NCI-H1694 (cell line): Measurements from ENCODE around the gene MAML3.
A peak's percentile ranks its signal among the peaks of the same experiment; 100 is the strongest.

Experiments used
- DNase-seq: peaks from one replicate; lab custom pipeline; 2025; lab: John Stamatoyannopoulos, UW

Gene MAML3

DNA sequence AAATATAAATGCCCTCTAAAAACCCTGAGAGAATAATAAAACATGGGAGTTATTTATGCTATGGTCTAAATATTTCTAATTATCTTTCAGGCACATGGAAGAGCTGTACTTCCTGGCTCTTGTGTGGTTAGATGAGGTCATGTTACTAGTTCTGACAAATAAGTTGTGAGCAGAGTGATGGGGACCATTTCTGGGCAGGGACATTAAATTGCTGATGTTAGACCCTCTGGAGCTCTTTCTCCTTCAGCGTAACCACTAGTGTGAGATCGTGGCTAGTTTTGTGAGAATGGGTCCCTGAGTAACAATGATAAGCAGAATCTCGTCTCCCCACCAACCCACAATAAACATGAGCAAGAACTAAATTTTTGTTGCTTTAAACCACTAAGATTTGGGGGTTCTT is 108.0 kb downstream of the MAML3 start:
- DNase-seq = no peak

DNA sequence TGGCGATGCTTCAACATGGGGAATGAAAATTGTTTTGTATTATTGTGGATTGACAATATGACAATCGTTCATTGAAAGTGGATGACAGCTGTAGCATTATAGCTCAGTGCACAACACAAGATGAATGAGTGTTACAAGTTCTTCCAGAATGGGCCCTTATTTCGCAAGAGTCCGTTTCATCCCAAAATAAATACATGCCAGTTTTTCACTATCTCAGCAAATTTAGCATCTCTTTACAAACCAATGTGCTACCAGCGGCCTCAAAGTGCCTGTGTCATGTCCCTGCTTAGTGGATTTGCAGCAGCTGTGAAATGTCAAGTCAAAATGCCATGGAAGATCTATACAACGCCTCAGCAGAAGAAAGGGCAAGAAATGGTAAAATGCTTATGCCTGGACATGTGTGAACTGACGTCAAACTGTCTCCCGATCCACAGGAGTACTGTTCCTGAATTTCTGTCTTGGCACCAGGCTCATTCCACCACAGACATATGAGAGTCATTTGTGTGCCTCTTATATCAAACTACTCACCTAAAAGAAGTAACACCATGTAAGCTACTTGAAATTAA is 109.6 kb downstream of the MAML3 start:
- DNase-seq = no peak

DNA sequence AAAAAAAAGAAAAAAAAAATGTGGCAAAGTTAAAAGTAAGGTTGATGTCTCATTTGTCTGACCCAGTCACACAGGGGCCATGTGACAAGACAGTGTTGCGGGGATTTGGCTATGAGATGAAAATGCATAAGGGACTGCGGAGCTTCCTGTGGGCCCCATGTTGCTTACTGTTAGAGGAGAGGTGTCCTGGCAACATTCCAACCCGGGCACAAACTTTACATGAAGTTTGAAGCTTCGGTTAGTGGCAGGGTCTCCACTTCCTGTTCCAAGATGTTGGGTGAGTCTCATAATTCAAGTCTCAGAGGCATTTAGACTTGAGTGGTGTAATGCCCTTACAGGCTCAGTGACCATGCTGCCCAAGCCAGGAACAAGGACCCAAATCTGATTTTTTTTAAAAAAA is 111.3 kb downstream of the MAML3 start:
- no peak for DNase-seq

DNA sequence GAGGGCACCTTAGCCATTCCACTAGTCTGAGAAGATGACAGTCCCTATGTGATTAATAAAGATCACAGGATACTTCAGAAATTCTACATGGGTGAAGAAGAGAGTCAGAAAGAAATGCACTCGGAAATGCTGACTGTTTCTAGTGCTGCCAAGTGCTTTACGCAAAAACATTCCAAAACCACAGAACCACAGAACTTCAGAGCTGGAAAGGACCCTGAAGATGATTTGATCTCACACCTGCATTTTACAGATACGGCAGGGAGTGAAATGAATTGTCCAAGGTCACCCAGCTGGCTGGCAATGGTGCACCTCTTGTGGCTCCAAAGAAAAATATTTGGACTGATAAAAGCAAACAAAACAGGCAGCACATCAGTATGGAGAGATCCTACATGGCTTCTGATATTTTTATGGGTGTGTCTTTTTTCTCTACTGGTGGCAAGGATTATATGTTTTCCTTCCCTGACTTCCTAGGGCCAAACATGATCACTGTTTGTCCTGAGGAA is 115.9 kb downstream of the MAML3 start:
- DNase-seq = no peak

DNA sequence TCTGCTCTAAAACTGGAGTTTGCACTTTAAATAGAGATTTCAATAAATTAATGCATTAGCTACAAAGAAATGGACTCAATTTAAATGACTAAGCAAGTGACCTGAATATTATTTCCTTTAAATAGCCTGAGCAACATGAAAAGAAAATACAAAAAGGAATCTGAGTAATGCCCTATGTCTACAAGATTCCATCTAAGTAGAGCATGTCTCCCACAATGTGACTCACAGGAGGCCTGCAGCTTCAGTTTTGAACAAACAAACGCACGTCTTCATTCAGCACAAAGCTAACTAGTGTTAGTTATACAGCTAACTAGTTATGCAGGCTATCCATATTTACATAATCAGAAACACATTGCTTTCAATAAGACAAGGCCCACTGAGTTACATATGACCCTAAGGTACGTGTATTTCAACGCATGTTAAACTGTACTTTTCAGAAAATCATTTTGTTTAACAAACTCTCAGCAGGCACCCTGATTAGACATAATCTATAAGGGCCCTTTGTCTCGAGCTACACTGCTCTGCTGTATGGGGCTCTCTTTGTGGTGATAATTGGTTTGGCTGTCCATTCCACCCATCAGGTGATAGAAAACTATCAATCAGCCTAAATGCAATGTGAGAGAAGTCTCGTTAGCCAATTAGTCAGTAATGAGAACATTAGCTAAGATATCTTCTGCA is 116.5 kb downstream of the MAML3 start:
- DNase-seq = no peak

DNA sequence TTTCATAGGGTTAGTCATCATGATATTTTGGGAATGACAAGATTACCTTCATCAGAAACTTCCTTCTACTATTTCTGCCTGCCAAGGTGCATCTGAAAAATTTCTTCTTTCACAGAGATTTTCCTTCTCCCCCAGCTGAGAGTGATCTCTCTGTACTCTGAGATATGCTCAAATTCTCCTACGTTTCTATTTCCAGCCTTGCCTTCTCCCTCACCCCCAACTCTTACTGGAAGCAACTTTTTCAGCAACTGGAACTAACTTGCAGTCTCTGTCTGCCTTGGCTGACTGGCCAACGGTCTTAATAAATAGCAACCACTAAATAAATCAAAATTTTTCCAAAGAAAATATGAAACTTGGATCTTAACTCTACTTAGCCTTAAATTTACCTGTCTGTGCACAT is 122.3 kb downstream of the MAML3 start:
- no peak for DNase-seq

DNA sequence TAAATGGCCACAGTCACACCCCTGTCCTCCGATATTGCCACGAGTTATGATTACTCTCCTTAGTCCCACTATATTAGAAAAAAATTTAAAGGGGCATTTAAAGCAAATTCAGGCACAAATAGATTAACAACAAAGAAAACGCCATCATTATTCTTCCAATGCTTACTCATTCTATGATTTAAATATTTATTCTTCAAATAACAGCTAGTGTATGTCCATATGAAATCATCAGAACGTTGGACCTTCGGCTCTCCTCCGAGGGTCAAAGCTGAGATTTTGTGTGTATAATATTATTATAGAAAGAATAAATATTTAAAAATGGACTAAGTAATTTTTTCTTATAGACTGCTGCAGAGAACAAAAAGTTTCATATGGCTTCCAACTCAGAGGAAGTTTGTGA is 122.9 kb downstream of the MAML3 start:
- no peak for DNase-seq

DNA sequence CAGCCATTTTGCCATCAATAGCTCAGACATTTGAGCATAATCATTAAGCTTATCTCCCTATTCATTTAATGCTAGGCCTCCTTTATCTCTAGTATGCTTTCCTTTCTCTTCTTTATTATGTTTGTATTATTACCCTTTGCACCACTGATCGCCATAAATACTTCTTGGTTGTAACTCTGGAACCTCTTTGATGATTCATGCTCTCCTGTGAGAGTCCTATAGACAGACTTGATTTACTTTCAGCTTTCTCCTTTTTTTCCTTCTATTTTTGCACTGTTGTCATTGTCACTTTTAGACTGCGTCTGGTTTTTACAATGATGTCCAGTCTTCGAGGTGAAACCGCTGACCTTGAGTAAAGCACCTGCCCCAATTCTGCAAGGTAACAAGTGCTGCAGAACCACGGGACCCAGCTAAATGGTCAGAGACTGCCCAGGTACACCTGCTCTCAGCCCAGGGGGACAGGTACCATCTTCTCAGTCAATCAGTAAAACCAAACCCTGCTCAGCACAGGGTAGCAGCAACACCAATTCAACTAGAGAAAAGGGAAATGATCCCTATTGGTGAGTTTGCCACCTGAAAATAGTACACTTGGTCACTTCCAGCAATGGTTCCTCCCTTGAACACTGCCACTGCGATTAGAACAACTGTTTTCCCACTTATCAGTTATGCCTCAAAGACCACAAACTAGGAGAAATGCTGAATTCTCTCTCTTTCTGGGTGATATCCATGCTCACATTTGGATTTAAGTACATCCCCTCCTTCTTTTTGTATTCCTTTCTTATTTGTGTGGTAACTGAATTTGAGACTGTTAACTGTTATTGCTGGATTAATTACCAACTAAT is 125.1 kb downstream of the MAML3 start:
- DNase-seq = no peak

DNA sequence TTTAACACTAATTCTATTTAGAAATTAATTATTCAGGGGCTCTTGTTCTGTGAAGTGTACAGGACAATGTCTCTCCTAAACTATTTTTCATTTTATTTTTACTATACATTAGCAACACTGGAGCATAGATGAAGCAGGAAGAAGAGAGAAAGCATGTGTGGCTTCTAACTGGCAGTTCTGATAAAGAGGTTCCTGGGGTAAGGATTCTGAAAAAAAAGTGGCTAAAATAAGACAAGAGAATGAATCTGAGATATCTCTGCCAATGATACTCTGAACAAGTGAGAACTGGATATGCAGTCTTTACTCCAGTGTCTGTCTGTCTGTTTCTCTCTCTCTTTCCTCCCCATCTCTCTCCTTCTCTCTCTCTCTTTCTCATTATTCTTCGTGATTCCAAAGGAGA is 125.9 kb downstream of the MAML3 start:
- DNase-seq = no peak

DNA sequence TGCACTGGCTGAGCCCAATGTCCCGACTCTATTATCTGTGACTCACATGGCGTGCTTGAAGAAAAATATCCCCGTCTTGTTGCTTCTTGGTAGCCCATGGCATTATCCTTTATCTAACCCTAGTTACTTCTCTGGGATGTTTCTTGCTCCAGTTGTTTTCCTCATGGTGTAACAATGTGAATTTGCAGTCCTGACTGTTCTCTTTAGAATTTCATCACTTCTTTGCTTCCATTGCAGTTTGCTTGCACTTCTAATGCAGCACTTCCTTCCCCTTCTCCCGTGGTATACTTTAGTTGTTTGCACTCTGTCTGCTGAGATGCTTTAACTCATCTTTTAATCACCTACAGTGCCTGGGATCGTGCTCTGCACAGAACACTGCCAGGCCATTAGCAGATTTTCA is 126.9 kb downstream of the MAML3 start:
- DNase-seq = no peak

DNA sequence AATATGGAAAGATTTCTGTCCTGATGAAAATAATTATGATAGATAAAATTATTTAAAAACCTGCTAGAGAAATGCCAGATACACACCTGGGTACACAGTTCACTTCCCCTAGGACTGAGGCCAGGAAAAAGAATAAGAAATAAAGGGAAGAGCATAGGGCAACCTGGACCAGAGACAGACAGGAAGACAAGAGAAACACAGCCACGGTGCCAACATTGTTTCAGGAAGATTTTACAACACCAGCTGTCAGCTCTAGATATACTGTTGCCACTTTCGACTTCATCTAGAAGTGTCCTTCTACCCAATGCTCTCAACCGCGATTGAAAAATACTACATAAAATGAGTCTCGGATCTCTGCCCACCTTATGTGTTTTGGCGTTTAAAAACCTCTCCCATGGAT is 128.5 kb downstream of the MAML3 start:
- no peak for DNase-seq

DNA sequence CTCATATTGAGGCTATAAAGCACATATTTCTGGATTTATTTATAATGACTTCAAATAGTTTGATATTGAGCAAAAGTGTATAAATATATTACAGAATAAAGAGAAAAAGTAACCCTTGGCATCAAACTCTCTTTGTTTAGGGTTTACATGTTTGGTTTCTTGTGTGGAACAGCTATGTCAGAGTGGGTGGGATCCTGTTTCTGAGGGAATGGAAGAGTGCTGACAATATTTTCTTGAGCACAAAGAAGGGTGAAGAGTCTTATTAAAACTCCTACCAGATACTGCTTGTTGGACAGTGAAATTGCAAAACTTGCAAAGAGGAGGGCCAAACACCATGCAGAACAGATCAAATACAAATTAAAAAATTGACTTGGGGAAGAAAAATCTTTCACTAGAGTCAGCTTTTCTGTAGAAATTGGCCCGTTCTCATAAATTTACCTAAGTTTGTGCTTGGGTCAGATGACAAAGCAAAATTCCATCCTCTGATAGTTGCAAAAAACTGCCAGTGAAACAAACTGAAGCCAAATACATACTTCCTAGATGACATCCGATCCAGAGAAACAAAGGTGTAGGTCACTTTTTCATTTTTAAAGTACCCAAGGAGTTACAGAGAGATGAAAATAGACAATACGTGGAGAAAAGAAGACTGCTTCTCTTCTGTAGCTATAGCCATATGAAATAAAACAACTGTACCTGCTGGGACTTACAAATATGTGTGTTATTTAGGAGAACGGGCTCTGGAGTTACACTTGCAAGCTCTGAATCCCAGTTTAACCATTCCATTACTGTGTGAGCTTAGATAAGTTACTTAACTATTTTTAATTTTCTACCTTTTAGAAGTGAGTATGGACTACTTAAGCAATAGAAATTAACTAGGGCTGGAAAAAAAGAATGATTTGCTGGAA is 133.3 kb downstream of the MAML3 start:
- no peak for DNase-seq

DNA sequence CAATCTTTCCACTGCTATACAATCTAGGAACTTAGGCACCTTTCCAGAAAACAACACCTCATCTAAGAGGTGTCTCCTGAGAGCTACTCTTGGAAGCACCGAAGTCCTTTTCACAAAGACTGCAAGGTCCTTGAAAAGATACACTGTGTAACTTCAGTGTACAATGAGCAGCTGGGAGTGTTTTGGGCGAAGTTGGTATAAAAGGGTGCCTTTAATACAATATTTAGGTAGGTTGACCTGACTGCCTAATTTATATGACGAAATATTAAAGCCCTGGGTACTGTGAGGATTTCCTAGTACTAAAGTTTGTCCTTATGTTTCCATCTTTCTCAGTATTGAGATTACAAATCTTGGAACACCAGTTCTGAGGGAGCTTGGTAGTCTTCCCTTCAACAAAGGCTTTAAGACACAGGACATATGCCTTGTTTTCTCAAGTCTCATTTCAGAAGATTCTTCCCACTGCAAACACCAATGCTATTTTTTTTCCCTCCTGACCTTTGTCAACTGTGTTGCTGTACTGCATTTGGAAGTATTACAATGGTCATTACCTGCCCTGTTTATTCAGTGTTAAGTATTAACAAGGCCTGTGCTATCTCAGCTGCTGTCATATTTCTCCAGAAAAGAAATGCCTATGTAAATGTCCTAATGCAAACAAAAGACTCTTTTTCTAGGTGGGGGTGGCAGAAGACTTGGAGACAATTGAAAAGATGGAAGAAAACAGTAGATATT is 134.2 kb downstream of the MAML3 start:
- DNase-seq = no peak

DNA sequence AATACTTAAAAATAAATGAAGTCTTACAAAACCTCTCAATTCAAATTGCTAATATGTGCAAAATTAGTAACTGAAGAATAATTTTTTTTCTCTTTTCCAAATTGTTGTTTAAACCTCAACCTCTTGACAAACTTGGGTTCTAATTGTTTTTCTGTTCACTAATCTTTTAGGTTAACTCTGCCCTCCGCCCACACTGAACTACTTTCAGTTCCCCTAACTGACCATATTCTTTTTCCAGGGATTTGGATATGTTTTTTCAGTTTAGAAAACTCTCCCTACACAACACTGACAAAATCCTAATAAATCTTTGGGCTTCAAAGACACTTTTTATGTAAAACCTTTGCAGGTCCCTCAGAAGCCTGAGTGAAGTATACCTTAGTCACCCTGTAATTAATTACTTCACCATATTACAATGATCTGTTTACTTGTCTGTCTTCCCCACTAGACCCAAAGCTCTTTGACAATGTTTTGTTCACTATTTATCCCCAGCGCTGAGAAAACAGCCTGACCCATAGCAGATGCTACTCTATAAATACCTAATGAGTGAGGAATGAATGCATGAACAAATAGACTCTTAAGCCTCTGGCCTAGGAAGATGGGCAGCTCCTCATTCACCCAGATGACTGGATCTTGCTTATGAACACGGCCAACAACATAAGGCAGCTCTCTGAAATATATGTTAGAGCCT is 134.9 kb downstream of the MAML3 start:
- DNase-seq = peak; percentile 14

DNA sequence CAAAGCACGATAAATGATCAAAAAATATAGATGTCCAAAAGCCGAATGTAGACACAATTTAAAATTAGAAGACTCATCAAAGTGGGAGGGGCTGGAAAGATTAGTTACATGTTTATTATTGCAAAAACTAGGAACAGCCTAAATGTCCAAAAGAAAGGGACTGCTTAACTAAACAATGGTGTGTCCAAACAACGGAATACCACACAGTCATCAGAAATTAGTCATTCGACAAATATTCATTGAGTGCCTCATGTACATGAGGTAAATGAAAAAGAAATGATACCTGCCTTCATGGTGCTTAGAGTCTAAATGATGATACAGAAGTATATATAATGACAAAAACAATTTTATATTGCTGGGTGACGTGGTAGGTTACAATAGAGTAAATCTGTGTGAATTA is 139.7 kb downstream of the MAML3 start:
- DNase-seq = no peak

DNA sequence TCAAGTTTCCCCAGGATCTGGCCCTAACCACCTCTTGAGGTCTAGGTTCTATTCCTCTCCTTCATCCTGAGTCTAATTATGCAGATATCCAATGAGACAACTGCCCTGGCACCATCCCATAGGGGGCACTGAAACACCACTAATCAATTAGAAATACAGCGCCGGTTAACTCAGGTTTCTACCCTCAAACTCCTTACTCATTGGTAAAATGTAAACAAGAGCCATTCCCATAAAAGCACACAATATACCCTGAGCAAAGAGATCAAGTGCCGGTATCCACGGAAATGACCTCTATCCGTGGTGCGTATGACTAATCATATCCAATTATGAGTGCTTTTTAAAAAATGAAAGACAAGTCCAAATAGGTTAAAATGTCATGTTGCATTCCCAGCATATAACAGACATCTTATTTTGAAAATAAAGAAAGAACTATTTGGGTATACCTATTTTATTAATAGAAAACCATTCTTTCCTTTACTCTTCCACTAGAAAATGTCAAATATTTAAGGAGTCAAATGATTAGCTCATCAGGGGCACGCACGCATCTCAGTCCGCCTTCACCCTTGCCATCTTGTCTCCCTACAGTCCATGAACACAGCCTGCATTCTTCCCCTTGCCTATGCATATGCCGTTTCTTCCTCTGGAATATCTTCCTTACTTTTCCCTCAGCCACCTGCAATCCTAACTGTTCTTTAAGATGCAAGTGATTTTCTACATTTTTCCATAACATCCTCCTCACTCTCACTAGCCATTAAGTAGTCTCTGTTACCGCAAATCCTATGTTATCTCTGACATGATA is 141.1 kb downstream of the MAML3 start:
- no peak for DNase-seq

DNA sequence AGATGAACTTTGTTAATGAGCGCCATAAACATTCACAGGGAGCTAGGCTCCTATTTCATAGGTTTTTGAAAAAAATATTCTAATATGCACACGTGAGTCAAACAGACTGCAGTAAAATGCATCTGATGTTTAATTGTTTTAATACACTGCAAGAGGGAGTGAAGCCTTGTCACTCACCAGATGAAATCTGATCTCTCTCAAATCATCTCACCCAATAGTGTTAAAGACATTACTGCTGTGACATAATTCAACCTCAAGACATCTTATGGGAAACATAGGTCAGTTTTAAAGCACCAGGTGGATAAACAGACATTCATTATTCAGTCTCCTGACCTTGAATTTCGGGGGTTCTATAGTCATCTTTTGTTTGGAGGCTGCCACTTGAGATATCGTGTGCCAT is 148.3 kb downstream of the MAML3 start:
- peak; percentile 40 for DNase-seq

DNA sequence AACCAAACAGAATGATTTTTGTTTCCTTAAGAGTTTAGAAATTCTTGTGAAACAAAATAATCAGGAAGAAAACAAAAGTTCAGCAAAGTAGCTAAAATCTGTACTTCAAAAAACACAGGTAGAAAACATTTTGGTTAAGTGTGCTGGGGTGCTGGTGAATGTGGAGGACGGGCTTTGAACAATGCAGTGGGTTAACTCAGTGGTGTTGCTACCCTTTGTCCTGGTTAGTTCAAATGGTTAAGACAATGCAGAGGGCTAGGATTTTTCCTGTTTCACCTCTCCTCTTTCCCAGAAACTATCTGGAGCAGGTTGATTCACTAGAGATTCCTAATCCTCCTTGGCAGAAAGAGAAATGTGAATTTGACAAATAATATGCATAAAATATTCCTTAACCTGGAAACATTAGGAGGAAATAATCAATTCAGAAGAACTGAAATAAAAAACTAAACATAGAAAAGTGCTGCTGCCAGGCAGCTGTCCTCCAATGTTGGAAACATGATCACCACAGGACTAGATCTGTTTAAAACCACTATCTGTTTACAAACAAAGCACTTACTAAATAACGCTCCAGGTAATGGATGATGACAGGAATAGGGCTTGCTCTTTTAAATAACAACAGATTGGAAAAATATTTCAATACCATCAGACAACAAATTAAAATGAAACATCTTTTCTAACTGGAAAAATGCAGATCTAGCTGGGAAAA is 148.9 kb downstream of the MAML3 start:
- DNase-seq = no peak

DNA sequence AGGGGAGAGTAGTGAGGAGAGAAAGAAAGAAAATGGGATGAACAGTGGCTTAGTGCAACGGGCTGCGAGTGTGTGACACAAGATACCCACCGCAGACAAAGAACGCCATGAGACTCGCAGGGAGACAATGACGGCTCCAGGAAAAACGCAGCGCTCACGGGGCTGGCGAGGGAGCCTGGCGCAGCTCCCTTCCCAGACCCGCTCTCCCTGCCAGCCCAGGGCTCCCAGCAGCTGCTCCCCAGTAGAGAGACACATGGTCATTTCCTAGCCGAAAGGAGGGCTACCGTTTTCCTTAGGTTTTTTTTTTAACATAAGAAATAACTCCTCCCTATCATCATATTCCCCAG is 149.5 kb downstream of the MAML3 start:
- DNase-seq = peak; percentile 44
